GM23338 (cell line): ENCODE results near the gene CCNY. TPM values are rescaled to one million over a fixed set of nuclear protein-coding genes. Genes with fewer than 3 reads are reported as not detected.

ENCODE experiments used
- CREB1 ChIP-seq: fragments of 250-450 bp; sonication (Bioruptor Pico); IDR thresholded peaks from 2 replicates; pipeline ENCODE4 v1.5.0; 2020; ENCODE audit warnings: low read depth, mild to moderate bottlenecking, moderate library complexity
- EZH2 ChIP-seq: fragments of 200-600 bp; sonication (generic); IDR thresholded peaks from one replicate; pipeline ENCODE4 v1.8.0; 2017; ENCODE audit warnings: antibody characterized with exemption, mild to moderate bottlenecking, low read depth; ENCODE audit not compliant: unreplicated experiment
- EZH2phosphoT487 ChIP-seq: fragments of 200-600 bp; sonication (generic); IDR thresholded peaks from one replicate; pipeline ENCODE4 v1.8.1; 2018; ENCODE audit warnings: antibody characterized with exemption; ENCODE audit not compliant: unreplicated experiment
- JUNB ChIP-seq: IDR thresholded peaks from one replicate; pipeline ENCODE4 v1.6.1; 2016; ENCODE audit warnings: antibody characterized with exemption; ENCODE audit not compliant: unreplicated experiment
- NANOG ChIP-seq: IDR thresholded peaks from 2 replicates; pipeline ENCODE4 v1.6.1; 2016; ENCODE audit warnings: antibody characterized with exemption, borderline replicate concordance
- POLR2AphosphoS5 ChIP-seq: IDR thresholded peaks from 2 replicates; pipeline ENCODE4 v1.6.1; 2016; ENCODE audit warnings: antibody characterized with exemption, low read depth
- STAT1 ChIP-seq: IDR thresholded peaks from one replicate; pipeline ENCODE4 v1.6.1; 2016; ENCODE audit warnings: antibody characterized with exemption; ENCODE audit not compliant: unreplicated experiment
- ZNF114 ChIP-seq: fragments of 250-450 bp; sonication (Bioruptor Pico); IDR thresholded peaks from 2 replicates; pipeline ENCODE4 v1.5.0; 2020; ENCODE audit warnings: mild to moderate bottlenecking, moderate library complexity
- ZNF331 ChIP-seq: fragments of 250-450 bp; sonication (Bioruptor Pico); IDR thresholded peaks from 2 replicates; pipeline ENCODE4 v1.5.0; 2020; ENCODE audit warnings: low read depth, mild to moderate bottlenecking, moderate library complexity
- polyA plus RNA-seq: library from polyadenylated mRNA; unstranded; fragments of >200 nt; fragmentation: Nextera tagmentation; extraction: Ambion mirVana; gene quantifications from 2 replicates; pipeline ENCODE4 v1.2.1, GENCODE V29; 2016
- total RNA-seq: library from RNA; depleted of rRNA; stranded (reverse); fragments of >200 nt; shearing (Covaris generic); gene quantifications from 2 replicates; pipeline ENCODE4 v1.2.3, GENCODE V29; 2014
- TF ChIP-seq, protein P1 (sequence below): fragments of 250-450 bp; sonication (Bioruptor Pico); IDR thresholded peaks from 2 replicates; pipeline ENCODE4 v1.5.0; 2020; ENCODE audit warnings: mild to moderate bottlenecking, moderate library complexity
- TF ChIP-seq, protein P2 (sequence below), 2 experiments: fragments of 200-600 bp in 1 of 2; sonication (generic) in 1 of 2; conservative IDR thresholded peaks; 2 replicates each; pipeline versions ENCODE4 v1.5.1 to v1.6.1; 2016 to 2017; ENCODE audit warnings: antibody characterized with exemption in 2 of 2, low read depth in 2 of 2, mild to moderate bottlenecking in 2 of 2, moderate library complexity in 1 of 2

The CCNY gene
- total and polyA plus RNA-seq, 2 experiments from 2014 or later, result 14.2 to 29.0 TPM

DNA sequence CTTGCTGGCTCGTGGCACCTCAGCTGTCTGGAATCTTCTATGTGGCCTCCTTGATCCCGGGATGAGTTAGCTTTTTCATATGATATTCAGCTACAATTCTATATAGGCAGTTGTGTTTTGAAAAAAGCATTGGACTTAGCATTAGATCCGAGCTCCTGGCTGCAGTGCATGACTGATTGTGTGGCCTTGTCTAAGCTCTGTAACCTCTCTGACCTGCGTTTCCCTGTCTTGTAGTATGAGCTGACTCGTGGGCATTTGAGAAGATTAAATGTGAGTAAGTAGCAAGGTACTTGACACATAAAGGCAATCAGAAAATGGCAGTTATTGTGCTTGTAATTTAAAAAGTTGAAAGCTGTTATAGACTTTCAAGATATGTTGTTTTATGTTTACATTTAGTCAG lies 85.9 kb downstream of the CCNY start (continued):
- TF ChIP-seq, protein P1, sequence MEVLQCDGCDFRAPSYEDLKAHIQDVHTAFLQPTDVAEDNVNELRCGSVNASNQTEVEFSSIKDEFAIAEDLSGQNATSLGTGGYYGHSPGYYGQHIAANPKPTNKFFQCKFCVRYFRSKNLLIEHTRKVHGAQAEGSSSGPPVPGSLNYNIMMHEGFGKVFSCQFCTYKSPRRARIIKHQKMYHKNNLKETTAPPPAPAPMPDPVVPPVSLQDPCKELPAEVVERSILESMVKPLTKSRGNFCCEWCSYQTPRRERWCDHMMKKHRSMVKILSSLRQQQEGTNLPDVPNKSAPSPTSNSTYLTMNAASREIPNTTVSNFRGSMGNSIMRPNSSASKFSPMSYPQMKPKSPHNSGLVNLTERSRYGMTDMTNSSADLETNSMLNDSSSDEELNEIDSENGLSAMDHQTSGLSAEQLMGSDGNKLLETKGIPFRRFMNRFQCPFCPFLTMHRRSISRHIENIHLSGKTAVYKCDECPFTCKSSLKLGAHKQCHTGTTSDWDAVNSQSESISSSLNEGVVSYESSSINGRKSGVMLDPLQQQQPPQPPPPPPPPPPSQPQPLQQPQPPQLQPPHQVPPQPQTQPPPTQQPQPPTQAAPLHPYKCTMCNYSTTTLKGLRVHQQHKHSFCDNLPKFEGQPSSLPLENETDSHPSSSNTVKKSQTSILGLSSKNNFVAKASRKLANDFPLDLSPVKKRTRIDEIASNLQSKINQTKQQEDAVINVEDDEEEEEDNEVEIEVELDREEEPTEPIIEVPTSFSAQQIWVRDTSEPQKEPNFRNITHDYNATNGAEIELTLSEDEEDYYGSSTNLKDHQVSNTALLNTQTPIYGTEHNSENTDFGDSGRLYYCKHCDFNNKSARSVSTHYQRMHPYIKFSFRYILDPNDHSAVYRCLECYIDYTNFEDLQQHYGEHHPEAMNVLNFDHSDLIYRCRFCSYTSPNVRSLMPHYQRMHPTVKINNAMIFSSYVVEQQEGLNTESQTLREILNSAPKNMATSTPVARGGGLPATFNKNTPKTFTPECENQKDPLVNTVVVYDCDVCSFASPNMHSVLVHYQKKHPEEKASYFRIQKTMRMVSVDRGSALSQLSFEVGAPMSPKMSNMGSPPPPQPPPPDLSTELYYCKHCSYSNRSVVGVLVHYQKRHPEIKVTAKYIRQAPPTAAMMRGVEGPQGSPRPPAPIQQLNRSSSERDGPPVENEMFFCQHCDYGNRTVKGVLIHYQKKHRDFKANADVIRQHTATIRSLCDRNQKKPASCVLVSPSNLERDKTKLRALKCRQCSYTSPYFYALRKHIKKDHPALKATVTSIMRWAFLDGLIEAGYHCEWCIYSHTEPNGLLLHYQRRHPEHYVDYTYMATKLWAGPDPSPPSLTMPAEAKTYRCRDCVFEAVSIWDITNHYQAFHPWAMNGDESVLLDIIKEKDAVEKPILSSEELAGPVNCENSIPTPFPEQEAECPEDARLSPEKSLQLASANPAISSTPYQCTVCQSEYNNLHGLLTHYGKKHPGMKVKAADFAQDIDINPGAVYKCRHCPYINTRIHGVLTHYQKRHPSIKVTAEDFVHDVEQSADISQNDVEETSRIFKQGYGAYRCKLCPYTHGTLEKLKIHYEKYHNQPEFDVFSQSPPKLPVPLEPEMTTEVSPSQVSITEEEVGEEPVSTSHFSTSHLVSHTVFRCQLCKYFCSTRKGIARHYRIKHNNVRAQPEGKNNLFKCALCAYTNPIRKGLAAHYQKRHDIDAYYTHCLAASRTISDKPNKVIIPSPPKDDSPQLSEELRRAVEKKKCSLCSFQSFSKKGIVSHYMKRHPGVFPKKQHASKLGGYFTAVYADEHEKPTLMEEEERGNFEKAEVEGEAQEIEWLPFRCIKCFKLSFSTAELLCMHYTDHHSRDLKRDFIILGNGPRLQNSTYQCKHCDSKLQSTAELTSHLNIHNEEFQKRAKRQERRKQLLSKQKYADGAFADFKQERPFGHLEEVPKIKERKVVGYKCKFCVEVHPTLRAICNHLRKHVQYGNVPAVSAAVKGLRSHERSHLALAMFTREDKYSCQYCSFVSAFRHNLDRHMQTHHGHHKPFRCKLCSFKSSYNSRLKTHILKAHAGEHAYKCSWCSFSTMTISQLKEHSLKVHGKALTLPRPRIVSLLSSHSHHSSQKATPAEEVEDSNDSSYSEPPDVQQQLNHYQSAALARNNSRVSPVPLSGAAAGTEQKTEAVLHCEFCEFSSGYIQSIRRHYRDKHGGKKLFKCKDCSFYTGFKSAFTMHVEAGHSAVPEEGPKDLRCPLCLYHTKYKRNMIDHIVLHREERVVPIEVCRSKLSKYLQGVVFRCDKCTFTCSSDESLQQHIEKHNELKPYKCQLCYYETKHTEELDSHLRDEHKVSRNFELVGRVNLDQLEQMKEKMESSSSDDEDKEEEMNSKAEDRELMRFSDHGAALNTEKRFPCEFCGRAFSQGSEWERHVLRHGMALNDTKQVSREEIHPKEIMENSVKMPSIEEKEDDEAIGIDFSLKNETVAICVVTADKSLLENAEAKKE, result no peak
- no peak for TF ChIP-seq ZNF114 (CRISPR knock-in tag)
- TF ChIP-seq POLR2AphosphoS5, result no peak
- no peak for TF ChIP-seq STAT1
- no peak for TF ChIP-seq JUNB
- TF ChIP-seq EZH2phosphoT487, result no peak
- TF ChIP-seq, protein P2, sequence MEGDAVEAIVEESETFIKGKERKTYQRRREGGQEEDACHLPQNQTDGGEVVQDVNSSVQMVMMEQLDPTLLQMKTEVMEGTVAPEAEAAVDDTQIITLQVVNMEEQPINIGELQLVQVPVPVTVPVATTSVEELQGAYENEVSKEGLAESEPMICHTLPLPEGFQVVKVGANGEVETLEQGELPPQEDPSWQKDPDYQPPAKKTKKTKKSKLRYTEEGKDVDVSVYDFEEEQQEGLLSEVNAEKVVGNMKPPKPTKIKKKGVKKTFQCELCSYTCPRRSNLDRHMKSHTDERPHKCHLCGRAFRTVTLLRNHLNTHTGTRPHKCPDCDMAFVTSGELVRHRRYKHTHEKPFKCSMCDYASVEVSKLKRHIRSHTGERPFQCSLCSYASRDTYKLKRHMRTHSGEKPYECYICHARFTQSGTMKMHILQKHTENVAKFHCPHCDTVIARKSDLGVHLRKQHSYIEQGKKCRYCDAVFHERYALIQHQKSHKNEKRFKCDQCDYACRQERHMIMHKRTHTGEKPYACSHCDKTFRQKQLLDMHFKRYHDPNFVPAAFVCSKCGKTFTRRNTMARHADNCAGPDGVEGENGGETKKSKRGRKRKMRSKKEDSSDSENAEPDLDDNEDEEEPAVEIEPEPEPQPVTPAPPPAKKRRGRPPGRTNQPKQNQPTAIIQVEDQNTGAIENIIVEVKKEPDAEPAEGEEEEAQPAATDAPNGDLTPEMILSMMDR (conservative IDR thresholded peaks at IDR 0.05; ENCODE audit: low read depth in 2 of 2), result no peak
- TF ChIP-seq EZH2, result no peak
- no peak for TF ChIP-seq ZNF331
- TF ChIP-seq CREB1 (CRISPR knock-in tag), result no peak
- TF ChIP-seq NANOG, result no peak
